AG04449 (cell line): ENCODE measurements around the gene ASTL.
"Not testable (repeated sequence)": the region's sequence is repeated elsewhere in the genome, so short reads cannot be mapped to it uniquely, and the experiment has no call there.

Experiments used
- CTCF ChIA-PET: fragments of 350-600 bp; formaldehyde crosslinking; extraction: SDS; loops from one replicate; lab custom pipeline; 2021; ENCODE audit warnings: antibody characterized with exemption; lab: Yijun Ruan, JAX
- POLR2A ChIA-PET: fragments of 400-600, 350-600 bp; formaldehyde crosslinking; extraction: SDS; loops from one replicate; lab custom pipeline; 2020; ENCODE audit warnings: antibody characterized with exemption, inconsistent platforms; lab: Yijun Ruan, JAX
- DNase-seq: peaks from one replicate; pipeline ENCODE4 v3.0.0-alpha.2; 2010; ENCODE audit warnings: low read depth, low spot score
- H3K4me3 ChIP-seq: 2 replicates; pipeline ENCODE4 v1.5.1; 2011; ENCODE audit warnings: low read depth, mild to moderate bottlenecking, control low read depth, low read length
- TF ChIP-seq, protein P1 (sequence below): IDR thresholded peaks from one replicate; pipeline ENCODE4 v1.5.1; 2011; ENCODE audit warnings: mild to moderate bottlenecking, moderate library complexity, low read length, control low read depth, inconsistent platforms; ENCODE audit not compliant: insufficient read depth; ENCODE audit errors: missing control alignments

ASTL gene

DNA sequence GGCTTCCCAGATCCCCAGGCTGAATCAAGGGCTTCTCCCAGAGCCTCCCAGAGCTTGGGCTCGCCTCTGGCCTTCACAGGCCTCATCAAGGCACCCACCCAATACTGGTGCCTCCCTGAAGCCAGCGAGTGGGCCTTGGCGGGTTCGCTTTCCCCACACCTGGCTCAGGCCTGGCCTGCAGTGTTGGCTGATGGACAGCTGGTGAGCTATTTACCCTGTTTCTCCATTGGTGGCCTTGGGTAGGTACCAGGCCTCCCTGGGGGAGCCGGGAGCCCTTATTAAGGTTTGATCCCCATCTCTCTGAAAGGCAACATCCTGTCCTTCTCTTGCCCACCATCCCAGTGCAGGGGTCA, 25.1 kb upstream of the ASTL start:
- CTCF ChIA-PET, result interaction anchor here (0.6 to 2.5 kb wide), 4 partner anchors 12 to 141 kb away, joined by 3 to 25 read pairs (median 4); no protein-coding TSS in a partner anchor
- no peak for DNase-seq
- TF ChIP-seq, protein P1, sequence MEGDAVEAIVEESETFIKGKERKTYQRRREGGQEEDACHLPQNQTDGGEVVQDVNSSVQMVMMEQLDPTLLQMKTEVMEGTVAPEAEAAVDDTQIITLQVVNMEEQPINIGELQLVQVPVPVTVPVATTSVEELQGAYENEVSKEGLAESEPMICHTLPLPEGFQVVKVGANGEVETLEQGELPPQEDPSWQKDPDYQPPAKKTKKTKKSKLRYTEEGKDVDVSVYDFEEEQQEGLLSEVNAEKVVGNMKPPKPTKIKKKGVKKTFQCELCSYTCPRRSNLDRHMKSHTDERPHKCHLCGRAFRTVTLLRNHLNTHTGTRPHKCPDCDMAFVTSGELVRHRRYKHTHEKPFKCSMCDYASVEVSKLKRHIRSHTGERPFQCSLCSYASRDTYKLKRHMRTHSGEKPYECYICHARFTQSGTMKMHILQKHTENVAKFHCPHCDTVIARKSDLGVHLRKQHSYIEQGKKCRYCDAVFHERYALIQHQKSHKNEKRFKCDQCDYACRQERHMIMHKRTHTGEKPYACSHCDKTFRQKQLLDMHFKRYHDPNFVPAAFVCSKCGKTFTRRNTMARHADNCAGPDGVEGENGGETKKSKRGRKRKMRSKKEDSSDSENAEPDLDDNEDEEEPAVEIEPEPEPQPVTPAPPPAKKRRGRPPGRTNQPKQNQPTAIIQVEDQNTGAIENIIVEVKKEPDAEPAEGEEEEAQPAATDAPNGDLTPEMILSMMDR, result no peak
- no peak overlapping the region for H3K4me3 ChIP-seq
- POLR2A ChIA-PET, result no interaction called here

- POLR2A ChIA-PET, result no interaction called here
- DNase-seq, result no peak
- TF ChIP-seq, protein P1, result no peak
- no peak overlapping the region for H3K4me3 ChIP-seq
- CTCF ChIA-PET, result interaction anchor here (1.1 to 2.5 kb wide), 3 partner anchors 11 to 24 kb away, joined by 3 to 25 read pairs (median 5); partner anchors contain the start of gene ASTL
Measured at GRCh38 chr2:96161898-96162297, 23.6 kb upstream of the ASTL start.

DNA sequence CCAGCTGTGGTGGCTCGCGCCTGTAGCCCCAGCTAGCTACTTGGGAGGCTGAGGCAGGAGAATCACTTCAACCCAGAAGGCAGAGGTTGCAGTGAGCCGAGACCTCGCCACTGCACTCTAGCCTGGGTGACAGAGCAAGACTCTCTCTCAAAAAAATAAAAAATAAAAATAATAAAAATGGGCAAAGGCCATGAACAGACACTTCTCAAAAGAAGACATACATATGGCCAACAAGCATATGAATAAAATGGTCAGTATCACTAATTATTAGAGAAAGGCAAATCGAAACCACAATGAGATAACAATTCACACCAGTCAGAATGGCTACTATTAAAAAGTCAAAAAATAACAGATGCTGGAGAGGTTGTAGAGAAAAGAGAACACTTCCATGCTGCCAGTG, 22.1 kb upstream of the ASTL start:
- DNase-seq, POLR2A ChIA-PET, H3K4me3 ChIP-seq: not testable (repeated sequence)
- CTCF ChIA-PET, result interaction anchor here (1.2 kb wide), 1 partner anchor 138 kb away, joined by 4 read pairs; no protein-coding TSS in a partner anchor

DNA sequence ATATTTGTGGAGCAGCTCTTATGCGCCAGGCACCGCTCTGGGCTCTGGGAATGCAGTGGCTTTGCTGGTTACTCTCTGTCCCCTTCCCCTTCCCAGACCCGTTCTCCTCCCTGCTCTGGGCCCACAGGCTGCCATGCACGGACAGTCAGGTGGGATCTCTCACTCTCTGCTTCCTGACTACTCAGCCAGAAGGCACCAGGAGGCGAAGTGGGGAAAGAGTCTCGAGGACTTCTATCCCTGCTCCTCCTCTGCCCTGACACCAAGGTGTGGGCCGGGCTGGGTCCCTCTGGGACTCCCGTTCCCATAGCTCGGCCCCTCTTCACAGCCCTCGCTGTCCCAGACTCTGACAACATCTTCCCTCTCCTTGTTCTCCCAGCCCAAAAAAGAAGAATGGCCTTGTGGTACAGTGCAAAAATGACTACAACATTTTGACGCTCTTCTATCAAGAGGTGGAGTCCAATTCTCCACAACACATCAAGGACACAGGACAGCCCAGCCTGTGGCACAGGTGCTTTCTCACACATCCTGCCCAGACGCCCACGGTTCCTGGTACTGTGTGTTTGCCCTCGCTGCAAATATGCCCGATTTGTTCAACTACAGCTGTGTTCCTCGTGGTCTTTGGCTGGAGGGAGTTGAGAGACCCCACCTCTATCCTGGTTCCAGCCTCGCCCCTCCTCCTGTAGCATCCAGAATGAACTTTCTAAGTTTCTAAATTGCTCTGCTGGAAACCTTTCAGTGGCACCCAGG, 21.0 kb upstream of the ASTL start:
- DNase-seq, result no peak
- no peak overlapping the region for H3K4me3 ChIP-seq
- CTCF ChIA-PET, result interaction anchor here (0.8 to 1.2 kb wide), 5 partner anchors 9 to 137 kb away, joined by 3 to 4 read pairs (median 3); no protein-coding TSS in a partner anchor
- TF ChIP-seq, protein P1, result no peak
- POLR2A ChIA-PET, result no interaction called here

DNA sequence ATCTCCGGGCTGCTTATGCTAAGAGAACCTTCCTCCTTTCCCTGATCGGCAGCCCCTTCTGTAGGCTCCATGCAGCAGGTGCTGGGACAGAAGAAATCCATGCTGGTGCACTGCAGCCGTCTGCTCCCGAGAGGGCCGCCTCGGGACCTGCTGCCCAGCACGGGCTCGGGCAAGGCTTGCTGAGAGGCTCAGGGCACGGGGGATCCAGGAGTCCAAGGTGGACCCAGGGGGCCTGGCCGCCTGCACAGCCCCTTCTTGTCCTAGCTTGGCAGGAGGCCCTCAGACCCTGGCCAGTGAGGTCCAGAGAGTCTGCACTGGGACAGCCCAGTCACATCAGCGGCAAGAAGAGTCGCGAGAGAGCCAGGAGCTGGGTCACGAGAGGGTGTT, 20.2 kb upstream of the ASTL start:
- DNase-seq, result no peak
- ChIA-PET CTCF (interaction anchor here (0.9 to 1.5 kb wide), 7 partner anchors 9 to 166 kb away, joined by 3 to 5 read pairs (median 3); no protein-coding TSS in a partner anchor), POLR2A (no interaction called here)
- no peak overlapping the region for H3K4me3 ChIP-seq
- TF ChIP-seq, protein P1, result no peak

DNA sequence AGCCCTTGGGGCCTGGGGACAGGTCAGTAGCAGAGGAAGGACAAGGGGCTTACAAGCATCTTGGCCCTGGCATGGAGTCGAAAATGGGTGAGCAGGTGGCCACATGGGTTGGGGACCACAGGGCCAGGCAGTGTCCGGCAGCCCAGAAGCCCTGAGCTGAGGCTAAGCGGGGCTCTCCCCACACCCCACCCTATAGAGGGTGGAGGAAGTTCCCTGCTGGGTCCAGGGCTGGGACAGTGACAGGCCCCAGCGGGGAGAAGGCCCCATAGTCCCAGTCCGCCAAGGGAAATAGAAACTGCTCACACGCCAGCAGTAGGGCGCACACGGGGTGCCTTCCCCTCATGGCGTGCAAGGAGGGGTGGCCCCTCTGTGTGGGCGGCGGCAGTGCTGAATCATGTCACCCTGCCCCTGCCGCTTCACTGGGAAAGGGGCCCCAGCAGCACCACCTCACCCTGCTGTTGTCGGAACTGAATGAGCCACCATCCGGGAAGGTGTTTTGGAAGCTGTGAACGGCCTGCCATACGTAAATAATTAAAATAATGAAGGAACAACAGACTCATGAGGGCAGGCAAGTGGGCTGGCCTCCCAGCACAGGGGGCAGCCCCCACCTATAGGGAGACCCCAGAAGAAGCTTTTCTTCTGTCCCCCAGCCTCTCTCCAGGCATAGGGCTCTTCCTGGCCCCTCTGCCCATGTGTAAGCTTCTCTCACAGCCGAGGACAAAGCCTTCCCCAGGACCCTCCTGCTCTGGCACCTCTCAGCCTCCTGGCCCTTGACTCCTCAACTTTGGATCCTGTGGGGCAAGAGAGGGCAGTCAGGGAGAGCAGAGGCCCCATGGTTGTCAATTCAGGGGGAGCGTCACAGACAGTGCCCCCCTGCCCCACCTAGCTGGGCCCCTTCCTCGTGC, 19.6 kb upstream of the ASTL start:
- ChIA-PET POLR2A (no interaction called here), CTCF (interaction anchor here (0.9 to 1.5 kb wide), 6 partner anchors 8 to 166 kb away, joined by 3 to 5 read pairs (median 3); no protein-coding TSS in a partner anchor)
- H3K4me3 ChIP-seq, result no peak overlapping the region
- TF ChIP-seq, protein P1, result no peak
- DNase-seq, result no peak
